ENCODE data around the gene YIPF1.

DNA sequence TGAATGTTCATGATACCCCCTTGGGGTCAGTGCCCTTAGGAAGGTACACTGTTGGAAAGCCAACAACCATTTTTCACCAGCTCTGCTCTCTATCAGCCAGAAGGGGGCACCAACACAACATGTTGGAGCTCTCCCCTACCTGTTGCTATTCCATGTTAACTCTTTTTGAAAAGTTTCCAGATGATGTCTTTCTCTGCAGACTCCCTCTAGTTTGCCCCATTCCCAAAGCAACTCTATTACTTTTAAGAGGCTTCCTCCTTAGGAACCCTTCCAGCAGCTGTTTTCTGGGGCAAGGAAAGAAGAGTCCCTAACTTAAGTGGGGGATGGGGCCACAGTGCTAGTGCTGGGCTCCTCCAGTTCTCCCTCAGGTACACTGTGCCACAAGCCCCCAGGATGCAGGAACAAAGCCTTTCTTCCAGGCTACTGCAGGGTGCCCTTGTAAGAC is 28.6 kb downstream of the YIPF1 start:
- TF ChIP-seq TAF1 (IDR thresholded peaks at IDR 0.05; ENCODE audit: low read depth), result no peak
- TF ChIP-seq, protein P1, sequence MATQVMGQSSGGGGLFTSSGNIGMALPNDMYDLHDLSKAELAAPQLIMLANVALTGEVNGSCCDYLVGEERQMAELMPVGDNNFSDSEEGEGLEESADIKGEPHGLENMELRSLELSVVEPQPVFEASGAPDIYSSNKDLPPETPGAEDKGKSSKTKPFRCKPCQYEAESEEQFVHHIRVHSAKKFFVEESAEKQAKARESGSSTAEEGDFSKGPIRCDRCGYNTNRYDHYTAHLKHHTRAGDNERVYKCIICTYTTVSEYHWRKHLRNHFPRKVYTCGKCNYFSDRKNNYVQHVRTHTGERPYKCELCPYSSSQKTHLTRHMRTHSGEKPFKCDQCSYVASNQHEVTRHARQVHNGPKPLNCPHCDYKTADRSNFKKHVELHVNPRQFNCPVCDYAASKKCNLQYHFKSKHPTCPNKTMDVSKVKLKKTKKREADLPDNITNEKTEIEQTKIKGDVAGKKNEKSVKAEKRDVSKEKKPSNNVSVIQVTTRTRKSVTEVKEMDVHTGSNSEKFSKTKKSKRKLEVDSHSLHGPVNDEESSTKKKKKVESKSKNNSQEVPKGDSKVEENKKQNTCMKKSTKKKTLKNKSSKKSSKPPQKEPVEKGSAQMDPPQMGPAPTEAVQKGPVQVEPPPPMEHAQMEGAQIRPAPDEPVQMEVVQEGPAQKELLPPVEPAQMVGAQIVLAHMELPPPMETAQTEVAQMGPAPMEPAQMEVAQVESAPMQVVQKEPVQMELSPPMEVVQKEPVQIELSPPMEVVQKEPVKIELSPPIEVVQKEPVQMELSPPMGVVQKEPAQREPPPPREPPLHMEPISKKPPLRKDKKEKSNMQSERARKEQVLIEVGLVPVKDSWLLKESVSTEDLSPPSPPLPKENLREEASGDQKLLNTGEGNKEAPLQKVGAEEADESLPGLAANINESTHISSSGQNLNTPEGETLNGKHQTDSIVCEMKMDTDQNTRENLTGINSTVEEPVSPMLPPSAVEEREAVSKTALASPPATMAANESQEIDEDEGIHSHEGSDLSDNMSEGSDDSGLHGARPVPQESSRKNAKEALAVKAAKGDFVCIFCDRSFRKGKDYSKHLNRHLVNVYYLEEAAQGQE (IDR thresholded peaks at IDR 0.05; ENCODE audit: low read depth), result no peak
